ENCODE data around the gene TOMM40. TPM values are rescaled to one million over a fixed set of nuclear protein-coding genes. Genes with fewer than 3 reads are reported as not detected.
A peak's percentile ranks its signal among the peaks of the same experiment; 100 is the strongest.

Gene TOMM40
- total RNA-seq, 1 experiment from 2014 or later = 180 TPM

DNA sequence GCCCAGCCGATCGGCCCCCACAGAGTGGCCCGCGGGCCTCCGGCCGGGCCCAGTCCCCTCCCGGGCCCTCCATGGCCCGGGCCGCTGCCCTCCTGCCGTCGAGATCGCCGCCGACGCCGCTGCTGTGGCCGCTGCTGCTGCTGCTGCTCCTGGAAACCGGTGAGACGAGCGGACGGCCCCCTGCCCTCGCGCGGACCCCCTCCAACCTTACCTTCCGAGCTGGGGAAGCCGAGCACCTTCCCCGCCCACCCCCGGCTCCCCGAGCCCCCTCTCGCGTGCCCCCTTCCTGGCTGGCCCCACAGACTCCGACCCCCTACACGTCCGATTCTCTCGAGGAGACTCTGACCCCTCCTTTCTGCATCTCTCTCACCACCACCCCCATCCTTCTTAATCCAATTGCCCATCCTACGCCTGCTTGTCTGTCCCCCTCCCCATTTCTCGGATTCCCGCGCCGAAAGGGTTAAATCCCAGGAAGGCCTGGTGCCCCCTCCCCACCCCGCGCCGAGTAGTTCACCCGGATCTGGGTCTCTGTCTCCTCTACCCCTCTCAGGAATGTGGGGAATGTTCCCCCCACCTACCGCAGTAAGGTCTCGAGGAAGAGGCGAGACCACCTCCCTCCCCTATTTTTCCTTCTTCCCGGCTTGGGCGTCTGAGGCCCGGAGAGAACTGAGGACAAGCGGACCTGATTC, 44.5 kb upstream of the TOMM40 start:
- H2BK12ac ChIP-seq (ENCODE audit: insufficient read length, low read depth, low read length) = no peak overlapping the region
- no CpG with 5 or more reads among the region's 51 CpGs for WGBS (ENCODE audit: extremely low coverage, insufficient read length, low lambda C conversion rate)
- peaks cover 26 to 37% of the 10 kb centered on the region in 2 experiments for H3K4me1 Mint-ChIP-seq
- H3K27me3 ChIP-seq (ENCODE audit: insufficient read depth, low read length) = no peaks in the 10 kb centered on the region
- H3K9ac ChIP-seq (ENCODE audit: extremely low read depth, insufficient read length, low read length) = peak overlapping the region; percentile 62
- peak overlapping the region; percentile 89 to 96 for H3K4me3 Mint-ChIP-seq
- H2AFZ ChIP-seq (ENCODE audit: low read length) = no peak overlapping the region
- H4K8ac ChIP-seq (replicated peaks; ENCODE audit: insufficient read length, low read depth, low read length) = no peak overlapping the region
- H3K14ac ChIP-seq (ENCODE audit: insufficient read depth, low read length) = peak overlapping the region; percentile 93
- peaks cover 5% of the 10 kb centered on the region; the same call in 1 of the 2 replicates for H3K4me1 ChIP-seq (ENCODE audit: insufficient read depth, low read length)
- TF ChIP-seq CTCF (conservative IDR thresholded peaks at IDR 0.05) = no peak
- H2BK20ac ChIP-seq (ENCODE audit: low read depth, low read length, poor library complexity, severe bottlenecking) = no peak overlapping the region
- H3K18ac ChIP-seq (ENCODE audit: insufficient read length, low read depth, low read length) = peak overlapping the region; percentile 97
- H3K56ac ChIP-seq (ENCODE audit: insufficient read length, low read depth, low read length) = no peak overlapping the region
- no peak overlapping the region for H4K5ac ChIP-seq (ENCODE audit: insufficient read length, low read depth, low read length)
- peaks cover 5% of the 10 kb centered on the region for H3K79me1 ChIP-seq (ENCODE audit: insufficient read depth, low read depth, low read length, poor library complexity, severe bottlenecking)
- peaks cover 8% of the 10 kb centered on the region for H3K27me3 Mint-ChIP-seq (ENCODE audit: low read depth)
- no peak overlapping the region for H3K27ac ChIP-seq (ENCODE audit: insufficient read length, low read depth, low read length)
- no peak overlapping the region for H3T11ph ChIP-seq (ENCODE audit: low read length)
- peak overlapping the region; percentile 97 to 100 (median 98) for H3K27ac Mint-ChIP-seq
- H2BK15ac ChIP-seq (ENCODE audit: low read depth, low read length) = no peak overlapping the region
- H3K4ac ChIP-seq (ENCODE audit: low read depth, low read length) = peak overlapping the region; percentile 62; the same call in 1 of the 2 replicates
- no peaks in the 10 kb centered on the region for H3K9me3 ChIP-seq (ENCODE audit: control insufficient read depth, low read depth, low read length)
- H3K36me3 Mint-ChIP-seq (ENCODE audit: insufficient read depth in 1 of 3, low read depth in 3 of 3) = peaks cover 6 to 24% (median 12%) of the 10 kb centered on the region in 3 experiments; a peak in 5 of 7 replicates
- DNase-seq = peak; percentile 91
- H4K20me1 ChIP-seq (ENCODE audit: control insufficient read depth, insufficient read depth, insufficient read length) = no peaks in the 10 kb centered on the region
- H3K4me2 ChIP-seq (ENCODE audit: insufficient read depth, insufficient read length, low read length) = peak overlapping the region; percentile 76
- H3K23me2 ChIP-seq (ENCODE audit: insufficient read length, low read depth, low read length, poor library complexity, severe bottlenecking) = peaks cover 23% of the 10 kb centered on the region
- H3K23ac ChIP-seq (ENCODE audit: insufficient read length, low read depth, low read length) = no peak overlapping the region
- peaks cover 27% of the 10 kb centered on the region; the same call in 1 of the 2 replicates for H3K79me2 ChIP-seq (ENCODE audit: insufficient read depth, low read length)
- no peak overlapping the region for H2BK5ac ChIP-seq (ENCODE audit: insufficient read length, low read length)
- no peak overlapping the region for H4K91ac ChIP-seq (ENCODE audit: insufficient read length, low read depth, low read length)
- peaks cover 0 to 8% of the 10 kb centered on the region in 2 experiments; a peak in 3 of 5 replicates for H3K9me3 Mint-ChIP-seq
- no peak overlapping the region for H2BK120ac ChIP-seq (ENCODE audit: low read depth, low read length, poor library complexity, severe bottlenecking)
- H2AK5ac ChIP-seq (ENCODE audit: insufficient read length, low read length) = no peak overlapping the region
